Ascending aorta (tissue), 2 donors: ENCODE results near the gene RIT2. TPM values are rescaled to one million over a fixed set of nuclear protein-coding genes. Genes with fewer than 3 reads are reported as not detected.

Experiments
- DNase-seq, 2 donors: peaks; one replicate each; pipeline ENCODE4 v3.0.0-alpha.2; 2019; ENCODE audit warnings: low spot score in 2 of 2
- H3K27ac ChIP-seq, 2 donors: fragments of 200-600 bp; sonication (generic); one replicate each; pipeline ENCODE4 v1.5.1; 2016 to 2017; ENCODE audit warnings: mild to moderate bottlenecking in 1 of 2
- H3K27me3 ChIP-seq: fragments of 200-600 bp; sonication (generic); one replicate; pipeline ENCODE4 v1.5.1; 2017
- H3K36me3 ChIP-seq, 2 donors: fragments of 200-600 bp; sonication (generic); one replicate each; pipeline ENCODE4 v1.5.1; 2016
- H3K4me1 ChIP-seq, 2 donors: fragments of 200-600 bp; sonication (generic); one replicate each; pipeline ENCODE4 v1.5.1; 2016 to 2017; ENCODE audit warnings: mild to moderate bottlenecking in 1 of 2
- H3K4me3 ChIP-seq, 2 donors: fragments of 200-600 bp; sonication (generic); one replicate each; pipeline ENCODE4 v1.5.1; 2016 to 2017; ENCODE audit warnings: mild to moderate bottlenecking in 1 of 2
- H3K9me3 ChIP-seq, 2 donors: fragments of 200-600 bp; sonication (generic); one replicate each; pipeline ENCODE4 v1.5.1; 2016
- intact Hi-C: fragments of 100-400 bp; cut with DNase I; formaldehyde crosslinking; loops from one replicate; pipeline ENCODE4 v1.15.1; 2023
- total RNA-seq: library from RNA; depleted of rRNA; stranded (reverse); fragments of >200 nt; gene quantifications from one replicate; pipeline ENCODE4 v1.1.0, GENCODE V29; 2016
- TF ChIP-seq, protein P1 (sequence below), 3 experiments: fragments of 200-600 bp in 2 of 3; fragments of 450-650 bp in 1 of 3; sonication (generic) in 2 of 3; IDR thresholded peaks; one replicate each; pipeline ENCODE4 v1.5.1; 2016 to 2019; ENCODE audit warnings: antibody characterized with exemption in 3 of 3, mild to moderate bottlenecking in 1 of 3, moderate library complexity in 1 of 3

RIT2 gene
- total RNA-seq, 1 donor from 2014 or later: not detected

- no peak overlapping the region for H3K4me3 ChIP-seq
- H3K27ac ChIP-seq: no peak overlapping the region
- no peaks in the 10 kb centered on the region for H3K36me3 ChIP-seq
- intact Hi-C loops: no loop called here
- TF ChIP-seq, protein P1, sequence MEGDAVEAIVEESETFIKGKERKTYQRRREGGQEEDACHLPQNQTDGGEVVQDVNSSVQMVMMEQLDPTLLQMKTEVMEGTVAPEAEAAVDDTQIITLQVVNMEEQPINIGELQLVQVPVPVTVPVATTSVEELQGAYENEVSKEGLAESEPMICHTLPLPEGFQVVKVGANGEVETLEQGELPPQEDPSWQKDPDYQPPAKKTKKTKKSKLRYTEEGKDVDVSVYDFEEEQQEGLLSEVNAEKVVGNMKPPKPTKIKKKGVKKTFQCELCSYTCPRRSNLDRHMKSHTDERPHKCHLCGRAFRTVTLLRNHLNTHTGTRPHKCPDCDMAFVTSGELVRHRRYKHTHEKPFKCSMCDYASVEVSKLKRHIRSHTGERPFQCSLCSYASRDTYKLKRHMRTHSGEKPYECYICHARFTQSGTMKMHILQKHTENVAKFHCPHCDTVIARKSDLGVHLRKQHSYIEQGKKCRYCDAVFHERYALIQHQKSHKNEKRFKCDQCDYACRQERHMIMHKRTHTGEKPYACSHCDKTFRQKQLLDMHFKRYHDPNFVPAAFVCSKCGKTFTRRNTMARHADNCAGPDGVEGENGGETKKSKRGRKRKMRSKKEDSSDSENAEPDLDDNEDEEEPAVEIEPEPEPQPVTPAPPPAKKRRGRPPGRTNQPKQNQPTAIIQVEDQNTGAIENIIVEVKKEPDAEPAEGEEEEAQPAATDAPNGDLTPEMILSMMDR (IDR thresholded peaks at IDR 0.05): no peak
- no peaks in the 10 kb centered on the region for H3K27me3 ChIP-seq
- H3K9me3 ChIP-seq: no peaks in the 10 kb centered on the region
- no peak for DNase-seq
- no peaks in the 10 kb centered on the region for H3K4me1 ChIP-seq
Measured at GRCh38 chr18:42915299-42915698, 200.2 kb downstream of the RIT2 start.

GRCh38 chr18:42914476-42914875, 201.0 kb downstream of the RIT2 start:
- no peak for DNase-seq
- TF ChIP-seq, protein P1 (IDR thresholded peaks at IDR 0.05): no peak
- H3K4me1 ChIP-seq: no peaks in the 10 kb centered on the region
- no peaks in the 10 kb centered on the region for H3K36me3 ChIP-seq
- H3K27ac ChIP-seq: no peak overlapping the region
- H3K9me3 ChIP-seq: no peaks in the 10 kb centered on the region
- no peaks in the 10 kb centered on the region for H3K27me3 ChIP-seq
- no peak overlapping the region for H3K4me3 ChIP-seq
- intact Hi-C loops: no loop called here

GRCh38 chr18:42909095-42909494, 206.4 kb downstream of the RIT2 start:
- Histone ChIP-seq H3K4me3 (no peak overlapping the region), H3K27me3 (no peaks in the 10 kb centered on the region), H3K36me3 (no peaks in the 10 kb centered on the region), H3K27ac (no peak overlapping the region), H3K4me1 (no peaks in the 10 kb centered on the region), H3K9me3 (no peaks in the 10 kb centered on the region)
- TF ChIP-seq, protein P1 (IDR thresholded peaks at IDR 0.05): no peak
- intact Hi-C loops: no loop called here
- no peak for DNase-seq

DNA sequence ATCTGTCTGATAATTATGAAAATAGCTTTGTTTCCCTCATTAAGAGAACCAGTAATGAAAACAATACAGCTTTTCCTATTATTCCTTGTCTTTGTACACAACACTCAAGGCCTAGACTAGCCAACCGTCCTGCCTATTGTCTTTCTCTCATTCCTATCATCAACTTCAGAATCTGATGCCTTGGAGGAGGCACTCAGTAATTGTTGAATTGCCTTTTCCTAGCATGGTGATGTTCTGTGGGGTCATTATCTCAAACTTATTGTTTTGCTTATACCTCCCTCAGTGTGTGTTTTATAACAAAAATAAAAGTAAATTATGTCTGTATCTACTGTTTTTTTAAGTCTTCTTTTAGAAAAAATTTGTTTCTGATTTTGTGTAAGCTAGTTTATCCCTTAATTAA, 208.7 kb downstream of the RIT2 start:
- Histone ChIP-seq H3K9me3 (no peaks in the 10 kb centered on the region), H3K36me3 (no peaks in the 10 kb centered on the region), H3K27me3 (no peaks in the 10 kb centered on the region), H3K27ac (no peak overlapping the region), H3K4me3 (no peak overlapping the region), H3K4me1 (no peaks in the 10 kb centered on the region)
- intact Hi-C loops: no loop called here
- DNase-seq: no peak
- TF ChIP-seq, protein P1 (IDR thresholded peaks at IDR 0.05): no peak

DNA sequence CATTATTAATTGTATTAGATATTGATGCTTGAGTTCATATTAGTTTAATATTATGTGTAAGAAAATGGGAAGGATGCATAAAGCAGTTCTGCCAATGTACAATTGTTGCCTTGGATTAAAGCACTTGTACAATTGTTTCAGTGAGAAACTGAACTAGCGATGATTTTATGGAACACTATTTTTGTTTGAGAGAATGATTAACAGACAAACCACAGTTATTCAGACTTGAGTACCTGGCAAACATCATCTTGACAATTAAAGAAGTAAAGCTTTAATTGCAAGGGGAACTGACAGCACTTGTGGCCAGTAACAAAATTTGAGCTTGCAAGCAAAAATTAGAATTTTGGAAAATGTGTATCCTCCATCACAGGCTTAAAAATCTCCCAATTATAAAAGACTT, 214.3 kb downstream of the RIT2 start:
- DNase-seq: no peak
- H3K4me3 ChIP-seq: no peak overlapping the region
- H3K9me3 ChIP-seq: no peaks in the 10 kb centered on the region
- TF ChIP-seq, protein P1 (IDR thresholded peaks at IDR 0.05): no peak
- H3K4me1 ChIP-seq: no peaks in the 10 kb centered on the region
- H3K27me3 ChIP-seq: no peaks in the 10 kb centered on the region
- intact Hi-C loops: no loop called here
- no peaks in the 10 kb centered on the region for H3K36me3 ChIP-seq
- H3K27ac ChIP-seq: no peak overlapping the region

DNA sequence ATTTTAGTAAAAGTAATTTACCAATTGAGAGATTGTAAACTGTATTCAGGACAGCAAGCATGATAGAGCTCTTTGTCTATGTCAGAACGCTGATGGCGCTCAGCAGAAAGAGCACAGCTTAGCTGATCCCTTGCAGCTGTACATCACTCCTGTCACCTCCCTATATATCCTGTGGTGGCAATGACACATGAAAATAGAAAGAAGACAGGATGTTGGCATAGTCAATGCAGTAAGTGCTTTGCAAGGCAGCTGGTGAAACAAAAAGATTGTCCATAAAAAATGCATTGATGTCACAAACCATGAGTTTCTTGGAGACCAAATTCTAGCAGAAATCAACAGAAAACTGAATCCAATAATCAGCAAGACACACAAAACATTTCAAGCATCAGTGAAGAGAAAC, 221.5 kb downstream of the RIT2 start:
- H3K36me3 ChIP-seq: no peaks in the 10 kb centered on the region
- H3K27ac ChIP-seq: no peak overlapping the region
- no peaks in the 10 kb centered on the region for H3K9me3 ChIP-seq
- DNase-seq: no peak
- TF ChIP-seq, protein P1 (IDR thresholded peaks at IDR 0.05): no peak
- H3K27me3 ChIP-seq: no peaks in the 10 kb centered on the region
- no peaks in the 10 kb centered on the region for H3K4me1 ChIP-seq
- intact Hi-C loops: no loop called here
- H3K4me3 ChIP-seq: no peak overlapping the region
